GM19372 (cell line): ENCODE results near the gene FAM47C.
"Not testable (repeated sequence)": the region's sequence is repeated elsewhere in the genome, so short reads cannot be mapped to it uniquely, and the experiment has no call there.

Experiments used
- ATAC-seq: cut with Tn5 transposase; IDR thresholded peaks from one replicate; pipeline ENCODE4 v1.9.1; 2021; ENCODE audit warnings: mild to moderate bottlenecking, low read depth, moderate library complexity; ENCODE audit not compliant: unreplicated experiment

Gene FAM47C

DNA sequence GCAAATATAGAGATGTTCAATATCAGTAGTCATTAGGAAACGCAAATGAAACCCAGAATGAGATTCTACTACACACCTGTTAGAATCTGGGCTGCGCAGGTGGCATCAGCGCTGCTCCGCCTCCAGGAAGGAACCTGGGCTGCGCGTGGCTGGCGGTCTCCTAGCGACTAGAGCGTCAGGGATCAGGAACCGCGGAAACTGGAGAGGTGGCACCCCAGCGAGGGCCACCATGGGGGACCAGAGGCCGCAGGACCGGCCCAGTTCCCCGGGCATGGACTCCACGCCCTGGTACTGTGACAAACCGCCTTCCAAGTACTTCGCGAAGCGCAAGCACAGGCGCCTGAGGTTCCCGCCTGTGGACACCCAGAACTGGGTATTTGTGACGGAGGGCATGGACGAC, at the start of gene FAM47C:
FAM47C (plus strand) TSS at position 185 of the 400 bp plus-strand sequence; CDS start at position 230, 45 bp downstream.
- not testable (repeated sequence) for ATAC-seq

DNA sequence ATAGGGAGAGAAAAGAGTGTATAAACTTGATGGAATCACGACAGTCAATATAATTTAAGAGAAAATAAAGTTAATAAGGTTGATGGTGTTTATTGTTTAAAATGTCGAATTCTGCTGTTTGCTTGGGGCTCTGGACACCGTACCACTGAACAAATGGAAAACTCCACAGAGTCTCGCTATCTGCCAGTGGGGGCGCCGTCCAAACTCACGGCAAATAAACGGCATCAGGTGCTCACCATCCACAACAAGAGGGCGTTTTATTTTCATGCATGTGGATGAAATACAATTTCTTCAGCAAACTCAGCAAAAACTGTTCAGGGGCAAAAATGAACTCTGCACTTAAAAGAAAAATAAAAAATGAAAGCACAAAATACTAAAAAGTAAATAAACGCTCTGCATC, 46.6 kb upstream of the FAM47C start:
- ATAC-seq, result no peak

DNA sequence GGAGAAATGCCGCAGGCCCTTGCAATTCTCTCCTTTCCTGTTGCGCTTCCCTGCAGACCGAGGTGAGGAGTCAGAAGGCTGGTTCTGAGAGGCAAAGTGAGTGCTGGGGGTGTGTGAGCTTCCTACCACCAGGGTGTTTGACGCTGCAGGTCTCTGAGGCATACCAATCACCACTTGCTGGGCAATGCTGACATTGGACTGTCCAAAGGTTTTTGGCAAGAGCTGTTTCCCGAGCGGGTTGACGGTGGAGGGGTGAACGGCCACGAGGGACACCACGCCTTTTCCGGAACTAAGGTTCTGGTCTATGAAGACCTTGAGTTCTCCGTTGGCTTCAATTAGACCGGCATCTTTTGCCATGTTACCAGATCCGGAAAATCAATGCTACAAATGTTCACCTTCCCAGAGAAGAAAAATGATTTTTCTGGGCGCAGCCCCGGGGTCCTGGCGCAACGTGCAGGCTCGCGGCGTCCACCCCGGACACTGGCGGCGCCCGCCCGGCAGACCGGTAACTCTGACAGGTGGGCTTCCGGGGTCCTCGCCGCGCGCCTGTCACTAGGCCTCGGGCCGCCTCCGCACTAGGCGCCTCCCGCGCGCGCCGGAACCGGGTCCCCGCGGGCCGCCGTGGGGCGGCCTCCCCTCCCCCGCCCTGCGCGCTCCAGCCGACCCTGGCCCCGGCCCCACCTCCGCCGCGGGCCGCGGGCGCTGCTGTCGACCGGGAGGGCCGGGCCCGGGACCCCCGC, 44.9 kb upstream of the FAM47C start:
- ATAC-seq, result no peak

DNA sequence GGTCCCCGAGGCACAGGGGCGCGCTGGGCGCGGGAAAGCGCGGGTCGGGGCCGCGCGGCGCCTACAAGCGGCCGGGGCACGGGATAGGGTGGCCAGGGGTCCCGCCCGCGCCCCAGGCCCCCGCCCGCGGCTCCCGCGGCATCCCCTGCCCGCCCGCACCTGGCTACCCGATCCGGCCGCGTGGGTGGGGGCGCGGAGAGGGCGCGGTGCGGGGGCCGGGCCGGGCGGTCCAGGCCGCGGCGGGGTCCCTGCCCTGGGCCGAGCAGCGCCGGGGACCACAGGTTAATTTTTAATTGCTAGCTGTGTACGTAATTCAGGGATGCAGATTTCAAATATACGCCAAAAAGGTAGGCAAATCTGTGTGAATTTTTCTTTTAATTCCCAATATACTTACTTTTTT, 44.3 kb upstream of the FAM47C start:
- no peak for ATAC-seq

DNA sequence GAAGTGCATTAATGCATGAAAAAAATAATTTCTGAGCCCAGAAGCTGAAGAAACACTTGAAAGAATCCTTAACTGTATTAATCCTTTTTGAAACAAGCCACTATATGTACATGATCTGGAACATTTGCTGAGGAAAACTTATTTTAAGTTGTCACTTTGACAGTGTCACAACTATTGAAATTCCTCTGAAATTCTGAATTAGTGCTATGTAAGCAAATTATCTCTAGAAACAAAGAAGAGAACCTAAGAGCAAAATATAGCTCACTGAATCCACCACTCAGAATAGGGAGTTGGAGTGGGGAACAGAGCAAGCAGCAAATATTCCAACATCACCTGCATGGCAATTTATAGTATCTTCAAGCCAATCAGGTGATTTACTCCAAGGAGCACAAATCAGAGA, 34.6 kb upstream of the FAM47C start:
- no peak for ATAC-seq

DNA sequence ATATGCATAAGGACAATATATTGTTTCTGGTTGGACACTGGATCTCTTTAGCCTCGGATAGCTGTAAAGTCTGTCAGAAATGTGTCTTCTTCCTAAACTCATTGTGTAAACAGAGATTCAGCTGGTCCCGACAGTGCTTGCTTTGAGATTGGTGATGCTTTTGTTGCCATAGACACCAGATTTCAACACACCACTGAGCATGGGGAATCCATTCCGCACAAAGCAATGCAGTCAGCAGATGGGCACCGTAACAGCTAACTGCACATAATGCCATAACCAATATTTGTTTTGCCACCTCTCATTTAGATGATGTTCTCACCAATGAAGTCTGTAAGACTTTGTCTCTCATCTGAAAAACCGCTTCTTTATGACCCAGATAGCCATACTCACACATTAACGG, 33.3 kb upstream of the FAM47C start:
- ATAC-seq, result no peak

DNA sequence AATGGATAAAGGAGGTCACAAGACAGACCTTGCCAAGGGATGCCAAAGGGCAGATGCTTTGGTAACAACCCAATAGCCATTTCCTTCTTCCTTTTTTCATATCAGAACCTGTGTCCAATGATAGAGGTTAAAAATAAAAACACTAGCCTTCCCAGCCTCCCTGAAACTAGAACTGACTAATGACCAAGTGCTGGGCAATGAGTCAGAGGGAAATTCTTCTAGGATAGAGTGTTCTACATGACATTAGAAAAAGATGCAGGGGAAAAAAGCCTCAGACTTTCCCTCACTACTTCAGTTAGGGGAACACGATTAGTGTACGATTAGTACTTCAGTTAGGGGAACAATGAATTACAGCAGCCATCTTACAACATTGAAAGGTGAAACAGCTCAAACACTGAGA, 29.3 kb upstream of the FAM47C start:
- ATAC-seq, result no peak

DNA sequence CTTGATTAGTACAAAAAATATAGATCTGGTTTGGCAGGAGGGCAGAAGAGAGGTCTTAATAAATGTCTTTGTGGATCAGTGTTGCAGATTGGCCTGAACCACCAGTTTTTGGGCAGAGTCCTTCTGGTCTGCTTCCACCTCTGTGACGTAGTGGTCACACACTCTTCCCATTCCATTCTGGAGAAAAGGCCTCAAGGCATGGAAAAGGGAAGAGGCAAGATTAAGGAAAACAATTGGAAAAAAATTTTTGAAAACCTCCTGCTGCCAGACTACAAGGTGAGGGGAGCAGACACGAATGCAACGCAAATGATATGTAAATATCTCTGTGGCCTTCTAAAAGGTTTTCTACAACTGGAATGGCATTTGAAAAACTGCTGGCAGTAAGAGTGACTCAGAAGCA, 24.3 kb upstream of the FAM47C start:
- ATAC-seq, result no peak

DNA sequence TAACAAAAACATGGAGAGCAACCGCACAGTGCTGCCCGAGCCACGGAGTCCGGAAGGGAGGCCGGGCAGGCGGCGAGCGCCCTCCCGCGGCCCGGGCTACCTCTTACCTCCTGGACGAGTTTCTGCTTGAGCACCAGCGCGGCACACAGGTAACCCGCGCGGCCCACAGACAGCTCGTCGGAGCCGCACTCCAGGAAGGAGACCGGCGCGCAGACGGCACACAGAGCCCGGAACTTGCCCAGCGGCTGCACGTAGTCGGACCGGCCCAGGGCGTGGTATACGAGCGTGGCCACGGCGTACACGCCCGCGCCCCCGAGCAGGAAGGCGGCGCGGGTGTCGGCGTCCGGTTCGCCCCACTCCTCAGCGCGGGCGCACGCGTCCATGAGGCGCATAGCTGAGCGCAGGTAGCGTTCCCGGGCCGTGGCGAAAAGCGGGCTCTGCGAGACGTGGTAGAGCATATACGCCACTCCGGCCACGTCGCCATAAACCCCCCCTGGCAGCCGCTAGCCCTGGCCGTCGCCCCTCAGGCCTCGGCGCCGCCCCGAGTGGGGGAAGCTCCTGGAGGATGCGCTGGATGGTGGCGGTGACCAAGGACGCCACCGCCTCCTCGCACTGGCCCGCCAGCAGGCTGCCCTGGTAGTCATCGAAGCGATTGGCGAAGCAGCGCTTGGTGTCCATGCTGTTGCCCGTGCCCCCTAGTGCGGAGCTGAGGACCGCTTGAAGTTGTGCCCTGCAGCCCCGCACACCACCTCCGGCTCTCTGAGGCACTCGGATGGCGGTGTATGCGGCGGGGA, 22.6 kb upstream of the FAM47C start:
- not testable (repeated sequence) for ATAC-seq

DNA sequence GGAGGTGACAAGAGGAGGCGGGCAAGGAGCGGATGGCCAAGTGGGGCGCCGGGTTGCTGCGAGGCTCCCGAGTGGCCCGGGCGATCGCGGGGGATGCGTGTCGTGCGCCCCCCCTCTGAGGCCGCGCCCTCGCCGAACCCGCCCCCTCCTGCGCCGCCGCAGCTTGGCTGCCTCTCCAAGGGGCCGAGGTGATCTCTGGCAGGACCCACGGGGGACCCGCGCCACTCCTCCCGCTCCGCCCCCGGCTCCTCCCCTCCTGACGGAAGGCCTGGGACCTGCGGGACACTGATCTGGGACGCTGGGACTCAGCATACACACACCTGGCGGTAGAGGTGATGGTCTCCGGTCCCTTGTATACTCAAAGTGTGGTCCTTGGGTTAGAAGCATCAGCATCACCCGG, 21.9 kb upstream of the FAM47C start:
- no peak for ATAC-seq

DNA sequence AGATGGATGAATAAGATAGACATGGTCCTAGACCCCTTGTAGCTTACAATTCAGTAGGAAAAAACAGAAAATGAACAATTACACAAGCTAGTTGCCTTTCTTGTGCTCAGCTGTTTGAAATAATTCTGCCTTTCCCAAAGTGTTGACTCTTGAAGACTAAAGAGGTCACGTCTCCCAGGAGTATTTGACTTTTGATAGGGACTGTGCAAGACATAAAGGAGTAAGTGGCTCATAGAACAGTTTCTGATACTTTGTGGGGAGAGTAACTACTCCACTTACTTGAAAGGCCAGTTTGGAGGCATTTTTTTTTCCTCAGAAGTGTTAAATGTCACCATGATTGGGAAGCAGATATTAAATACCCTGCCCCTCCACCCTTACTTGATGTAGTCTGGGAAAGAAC, 21.0 kb upstream of the FAM47C start:
- ATAC-seq, result not testable (repeated sequence)

DNA sequence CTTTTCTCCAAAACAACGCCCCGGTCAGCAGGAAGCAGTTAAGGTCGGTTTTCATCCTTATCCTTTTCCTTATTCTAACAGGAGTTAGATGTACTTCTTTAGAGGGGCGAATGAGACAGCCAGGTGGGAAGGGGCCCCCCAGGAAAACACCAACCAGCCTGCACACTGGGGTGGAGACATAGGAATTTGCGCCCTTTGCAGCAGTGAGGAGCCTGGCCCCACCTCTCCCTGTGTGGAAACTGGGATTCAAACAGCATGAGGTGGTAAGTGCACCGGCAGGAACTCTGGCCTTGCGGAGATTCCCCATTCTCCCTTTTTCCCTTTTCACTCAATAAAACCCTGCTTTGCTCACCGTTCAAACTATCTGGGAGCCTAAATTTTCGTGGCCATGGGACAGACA, 8.0 kb upstream of the FAM47C start:
- no peak for ATAC-seq

DNA sequence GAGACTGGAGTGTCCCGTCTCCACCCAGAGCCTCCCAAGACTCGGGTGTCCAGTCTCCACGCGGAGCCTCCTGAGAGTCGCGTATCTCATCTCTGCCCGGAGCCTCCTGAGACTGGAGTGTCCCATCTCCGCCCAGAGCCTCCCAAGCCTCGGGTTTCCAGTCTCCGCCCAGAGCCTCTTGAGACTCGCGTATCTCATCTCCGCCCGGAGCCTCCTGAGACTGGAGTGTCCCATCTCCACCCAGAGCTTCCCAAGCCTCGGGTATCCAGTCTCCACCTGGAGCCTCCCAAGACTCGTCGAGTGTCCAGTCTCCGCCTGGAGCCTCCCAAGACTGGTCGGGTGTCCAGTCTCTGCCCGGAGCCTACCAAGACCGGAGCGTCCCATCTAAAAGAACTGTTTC, 2.3 kb downstream of the FAM47C start:
- ATAC-seq, result no peak

DNA sequence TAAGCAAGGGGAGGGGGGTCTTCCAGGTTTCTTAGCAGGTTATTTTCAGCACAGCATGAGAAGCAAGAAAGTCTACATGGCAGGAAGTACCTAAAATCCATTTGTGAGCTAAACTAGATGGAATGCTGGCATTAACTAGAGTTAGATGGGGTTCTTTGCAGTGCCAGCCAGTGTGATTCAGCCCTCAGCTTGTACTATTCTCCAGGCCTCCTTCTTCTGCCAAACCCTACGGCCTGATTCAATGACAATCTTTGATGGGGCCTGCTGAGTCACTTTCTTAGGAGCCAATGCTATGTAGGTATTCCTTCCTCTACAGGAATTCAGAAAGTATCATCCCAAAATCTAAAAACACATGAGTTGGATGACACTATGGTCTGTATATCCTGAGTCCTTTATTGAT, 26.1 kb downstream of the FAM47C start:
- not testable (repeated sequence) for ATAC-seq

DNA sequence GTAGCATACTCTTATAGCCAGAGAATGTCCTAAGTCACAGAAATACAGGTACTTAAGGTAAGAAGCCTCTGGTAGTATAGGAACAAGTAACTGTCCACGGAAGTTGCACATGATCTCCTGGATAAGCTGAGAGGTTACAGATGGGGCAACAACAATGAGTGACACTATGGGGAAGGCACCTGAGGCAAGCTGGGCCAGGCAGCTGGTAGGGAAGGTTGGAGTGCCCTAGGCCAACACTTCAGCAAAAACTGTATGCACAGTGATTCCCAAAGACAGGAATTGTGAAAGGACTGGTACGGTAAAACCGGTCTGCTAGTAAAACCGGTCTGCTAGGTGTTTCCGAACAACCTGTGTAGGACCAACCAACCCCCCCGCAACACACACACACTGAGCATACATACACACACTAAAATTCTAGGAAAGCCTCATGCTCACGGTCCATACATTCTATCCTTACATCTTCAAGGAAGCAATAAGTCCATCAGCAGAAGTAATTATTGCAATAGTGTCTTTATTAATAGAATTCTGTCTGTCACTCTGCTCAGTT, 28.6 kb downstream of the FAM47C start:
- not testable (repeated sequence) for ATAC-seq

DNA sequence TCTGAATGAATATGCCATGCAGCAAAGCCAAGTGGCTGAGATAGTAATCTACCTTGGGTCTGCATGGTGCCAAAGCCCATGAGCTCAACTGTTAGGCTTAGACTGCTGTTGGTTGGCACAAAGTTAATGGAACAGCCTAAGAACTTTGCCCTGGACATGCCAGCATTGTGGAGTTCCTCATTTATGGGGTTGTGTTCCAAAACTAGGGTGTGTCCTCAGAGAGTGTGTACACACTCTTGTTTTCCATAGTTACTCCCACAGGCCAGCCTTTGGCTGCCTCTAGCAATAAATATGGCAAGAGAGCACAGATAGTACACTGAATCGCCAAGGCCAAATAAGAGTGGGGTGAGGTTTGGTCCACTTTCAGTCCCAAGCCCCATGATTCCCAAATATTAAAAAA, 30.6 kb downstream of the FAM47C start:
- not testable (repeated sequence) for ATAC-seq

DNA sequence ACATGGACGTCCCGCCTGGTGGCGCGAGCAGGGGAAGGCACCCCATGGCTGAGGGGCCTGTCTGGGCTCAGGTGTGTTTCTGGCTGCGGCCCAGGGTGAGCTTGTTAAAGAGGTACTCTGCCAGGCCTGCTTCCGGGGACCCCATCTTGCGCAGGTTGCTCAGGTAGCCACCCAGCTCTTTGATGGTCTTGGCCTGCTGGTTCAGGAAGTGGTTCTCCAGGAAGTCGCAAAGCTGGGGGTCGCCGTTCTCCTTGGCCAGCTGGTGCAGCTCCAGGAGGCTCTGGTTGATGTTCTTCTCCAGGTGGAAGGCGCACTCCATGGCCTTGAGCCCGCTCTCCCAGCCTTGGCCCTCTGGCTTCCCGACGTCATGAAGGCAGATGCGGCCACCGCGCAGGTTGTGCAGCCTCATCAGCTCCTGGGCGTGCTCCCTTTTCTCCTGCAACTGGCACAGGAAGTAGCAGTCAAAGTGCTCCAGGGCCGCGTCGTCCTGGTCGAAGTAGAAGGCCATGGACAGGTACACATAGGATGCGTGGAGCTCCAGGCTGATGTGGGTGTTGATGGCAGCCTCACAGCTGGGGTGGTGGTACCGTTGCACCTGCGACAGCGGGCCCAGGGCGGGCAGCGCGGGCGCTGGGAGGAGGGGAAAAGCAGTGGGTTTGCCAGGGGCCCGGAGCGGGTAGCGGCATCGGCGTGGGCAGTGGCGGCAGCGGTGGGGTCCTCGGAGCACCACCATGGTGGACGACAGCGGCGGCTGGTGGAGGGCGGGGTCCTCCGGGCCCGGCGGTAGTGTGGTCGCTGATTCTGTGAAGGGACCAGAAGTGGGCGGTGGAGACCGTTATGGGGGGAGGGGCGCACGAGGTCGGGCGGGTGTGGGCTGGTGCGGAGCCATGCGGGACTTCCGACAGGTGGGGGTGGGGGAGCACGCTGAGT, 35.1 kb downstream of the FAM47C start:
- not testable (repeated sequence) for ATAC-seq

DNA sequence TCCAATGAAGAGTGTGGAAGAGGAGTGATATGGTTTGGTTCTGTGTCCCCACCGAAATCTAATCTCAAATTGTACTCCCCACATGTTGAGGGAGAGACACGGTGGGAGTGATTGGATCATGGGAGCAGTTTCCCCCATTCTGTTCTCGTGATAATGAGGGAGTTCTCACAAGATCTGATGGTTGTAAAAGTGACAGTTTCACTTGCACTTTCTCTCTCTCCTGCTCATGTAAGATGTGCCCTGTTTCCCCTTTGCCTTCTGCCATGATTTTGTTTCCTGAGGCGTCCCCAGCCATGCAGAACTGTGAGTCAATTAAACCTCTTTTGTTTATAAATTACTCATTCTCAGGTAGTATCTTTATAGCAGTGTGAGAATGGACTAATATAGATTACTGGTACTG, 39.6 kb downstream of the FAM47C start:
- ATAC-seq, result no peak

DNA sequence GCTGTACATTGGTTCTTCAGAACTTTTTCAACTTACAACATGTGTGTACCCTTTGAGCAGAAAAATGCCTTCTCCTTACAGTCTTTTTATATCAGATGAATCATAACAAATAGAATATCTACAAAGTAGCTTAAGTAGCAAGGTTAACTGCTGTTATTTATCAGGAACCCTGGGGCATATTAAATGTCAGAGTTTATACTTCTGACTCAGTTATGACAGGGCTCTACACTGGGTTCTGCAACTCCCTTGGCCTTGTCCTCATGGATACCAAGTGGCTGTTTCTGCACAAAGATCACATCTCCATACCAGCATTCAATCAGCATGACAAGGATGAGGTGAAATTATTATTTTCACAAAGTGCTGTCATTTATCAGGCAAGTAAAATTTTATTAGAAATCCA, 49.4 kb downstream of the FAM47C start:
- ATAC-seq, result not testable (repeated sequence)

DNA sequence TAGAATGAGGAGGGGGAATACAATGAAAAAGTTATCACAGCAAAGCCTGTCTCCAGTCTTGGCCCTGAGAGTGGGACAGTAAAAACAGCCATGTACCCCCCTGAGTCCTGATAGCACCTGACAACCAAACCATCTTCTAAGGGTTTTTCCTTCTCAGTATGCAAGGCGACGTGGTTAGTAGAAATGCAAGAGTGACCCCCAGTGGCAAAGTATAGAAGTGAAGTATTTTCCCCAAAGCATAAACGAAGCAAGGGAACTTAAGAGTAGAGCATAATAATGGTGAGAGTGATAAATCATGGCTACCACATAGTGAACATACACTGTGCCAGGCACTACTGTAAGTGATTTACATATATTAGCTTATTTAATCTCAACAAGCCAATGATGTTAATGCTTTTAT, 52.8 kb downstream of the FAM47C start:
- ATAC-seq, result no peak
